Ramos (cell line): Measurements from ENCODE around the gene CD96.
"Not testable (repeated sequence)": the region's sequence is repeated elsewhere in the genome, so short reads cannot be mapped to it uniquely, and the experiment has no call there.

Experiments
- in situ Hi-C: fragments of 300-500 bp; cut with MboI; formaldehyde crosslinking; loops from one replicate; pipeline ENCODE4 v1.14.3; 2022; ENCODE audit warnings: low sequenced_read_pairs; ENCODE audit not compliant: unreplicated experiment

CD96 gene

DNA sequence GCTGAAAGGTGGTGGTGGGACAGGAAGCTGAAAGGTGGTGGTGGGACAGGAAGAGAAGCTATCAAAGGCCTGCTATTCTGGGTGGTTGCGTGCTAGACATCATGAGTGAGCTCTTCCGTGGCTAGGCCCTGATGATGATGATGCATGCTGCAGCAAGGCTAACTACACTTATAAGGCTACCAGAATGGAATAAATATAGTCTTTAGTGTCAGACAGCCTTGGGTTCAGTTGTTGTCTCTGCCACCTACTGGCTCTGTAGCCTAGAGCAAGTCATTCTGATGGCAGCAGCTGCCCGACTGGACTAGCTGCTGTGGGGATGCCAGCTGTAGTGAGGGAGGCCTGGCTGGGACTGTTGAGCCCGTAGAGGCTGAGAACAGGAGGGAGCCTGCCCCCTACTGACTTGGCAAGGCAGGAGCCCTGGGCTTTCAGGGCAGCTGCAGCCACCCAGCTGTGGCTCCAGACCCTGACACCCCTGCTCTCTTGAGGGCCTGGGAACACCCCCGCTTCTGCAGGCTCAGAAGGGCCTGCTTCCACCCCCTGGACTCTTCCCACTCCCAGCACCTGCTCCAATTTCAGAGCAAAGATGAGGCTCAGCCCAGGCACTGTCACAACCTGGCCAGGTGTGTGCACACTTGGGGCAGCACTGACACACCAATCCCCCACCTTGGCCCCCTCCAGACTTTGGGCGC lies 74.6 kb downstream of the CD96 start:
- in situ Hi-C loops, result no loop called here

DNA sequence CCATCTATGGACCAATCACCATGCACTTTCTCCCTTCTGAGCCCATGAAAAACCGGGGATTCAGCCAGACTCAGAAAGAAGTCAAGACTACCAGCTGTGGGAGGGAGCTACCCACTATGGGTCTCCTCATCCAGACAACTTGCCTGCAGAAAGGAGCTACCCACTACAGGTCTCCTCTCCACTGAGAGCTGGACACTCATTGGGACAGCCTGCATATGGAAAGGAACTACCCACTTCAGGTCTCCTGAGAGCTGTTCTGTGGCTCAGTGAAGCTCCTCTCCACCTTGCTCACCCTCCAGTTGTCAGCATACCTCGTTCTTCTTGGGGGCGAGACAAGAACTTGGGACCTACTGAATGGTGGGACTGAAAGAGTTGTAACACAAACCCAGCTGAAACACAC lies 75.4 kb downstream of the CD96 start:
- in situ Hi-C loops, result no loop called here

DNA sequence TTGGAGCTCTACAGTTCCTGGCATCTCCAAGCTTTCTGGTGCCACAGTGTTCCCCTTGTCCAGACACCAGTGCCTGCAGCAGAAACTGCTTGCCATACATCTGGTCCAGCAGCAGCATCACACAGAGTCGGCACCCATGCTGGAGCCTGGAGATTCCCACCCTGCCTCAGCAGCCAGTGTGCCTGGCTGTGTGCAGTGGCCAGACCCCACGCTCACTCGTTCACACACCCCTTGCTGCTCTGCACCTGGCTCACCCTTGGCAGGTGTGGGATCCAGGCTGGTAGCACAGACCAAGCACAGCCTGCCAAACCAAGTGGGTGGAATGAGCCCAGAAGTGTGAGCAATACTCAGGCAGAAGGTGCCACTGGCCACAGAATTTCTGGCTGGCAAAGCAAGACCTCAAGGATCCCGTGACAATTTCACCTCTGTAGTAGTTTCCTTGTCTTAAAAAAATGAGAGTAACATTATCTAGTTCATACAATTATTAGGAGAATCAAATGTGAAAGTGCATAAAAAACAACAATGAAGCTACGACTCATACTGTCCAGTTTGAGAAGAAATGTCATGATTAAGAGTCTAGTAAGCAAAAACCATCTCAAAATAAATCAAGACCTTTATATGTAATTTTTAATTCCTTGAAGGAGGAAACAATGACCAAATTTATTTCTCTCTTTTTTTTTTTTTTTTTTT lies 76.1 kb downstream of the CD96 start:
- in situ Hi-C loops, result no loop called here

DNA sequence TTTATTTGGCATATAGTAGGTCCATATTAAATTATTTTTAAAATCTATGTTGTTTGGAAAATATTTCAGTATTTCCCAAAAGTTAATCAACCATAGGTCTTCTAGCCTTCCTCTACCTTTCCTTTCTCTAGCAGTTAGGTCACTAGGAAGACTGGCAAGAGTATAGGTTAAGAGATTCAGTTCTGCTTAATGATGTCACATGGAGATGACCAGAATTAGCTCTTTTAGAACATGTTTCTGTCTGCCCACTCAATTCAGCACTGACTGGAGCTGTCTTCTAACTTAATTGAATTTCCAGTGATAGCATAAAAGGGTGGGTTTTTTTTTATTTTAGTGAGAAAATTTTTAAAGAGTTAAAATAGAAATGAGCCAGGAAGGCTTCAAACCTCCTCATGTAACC lies 76.9 kb downstream of the CD96 start:
- in situ Hi-C loops, result no loop called here

DNA sequence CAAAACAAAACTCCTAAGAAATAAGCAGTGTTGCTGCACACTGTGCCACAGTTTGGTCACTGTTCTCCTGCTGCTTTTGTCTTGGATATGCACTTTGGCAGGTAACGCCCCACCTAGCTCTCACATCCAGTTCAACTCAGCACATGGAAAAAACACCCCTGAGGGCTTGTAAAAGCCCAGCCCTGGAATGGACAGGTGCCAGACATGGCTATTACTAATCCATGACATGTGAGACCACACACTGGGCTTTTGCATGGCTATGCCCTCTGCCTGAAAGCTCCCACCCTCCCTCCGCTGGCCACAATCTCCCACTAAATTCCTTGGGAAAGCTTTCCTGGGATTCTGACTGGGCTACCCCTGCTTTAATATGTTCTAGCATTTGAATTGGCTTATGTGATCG lies 77.8 kb downstream of the CD96 start:
- in situ Hi-C loops, result no loop called here

DNA sequence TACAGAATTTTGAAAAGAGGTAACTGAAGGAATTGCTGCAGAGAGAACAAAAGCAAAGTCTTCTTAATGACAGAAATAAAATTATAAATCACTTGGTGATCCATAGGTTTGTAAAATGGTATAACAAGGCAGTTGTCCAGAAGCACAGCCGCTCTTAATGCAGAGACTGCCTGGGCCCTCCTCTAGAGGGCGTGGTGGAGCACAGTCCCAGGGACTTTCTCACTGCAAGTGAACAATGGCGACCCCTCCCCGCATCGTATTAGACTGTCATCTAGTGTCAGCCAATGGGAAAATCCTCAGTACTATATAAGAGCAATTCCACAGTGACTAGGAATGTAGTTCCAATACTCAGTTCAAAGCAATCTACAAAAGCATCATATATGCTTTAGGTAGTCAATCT lies 79.5 kb downstream of the CD96 start:
- in situ Hi-C loops, result no loop called here

DNA sequence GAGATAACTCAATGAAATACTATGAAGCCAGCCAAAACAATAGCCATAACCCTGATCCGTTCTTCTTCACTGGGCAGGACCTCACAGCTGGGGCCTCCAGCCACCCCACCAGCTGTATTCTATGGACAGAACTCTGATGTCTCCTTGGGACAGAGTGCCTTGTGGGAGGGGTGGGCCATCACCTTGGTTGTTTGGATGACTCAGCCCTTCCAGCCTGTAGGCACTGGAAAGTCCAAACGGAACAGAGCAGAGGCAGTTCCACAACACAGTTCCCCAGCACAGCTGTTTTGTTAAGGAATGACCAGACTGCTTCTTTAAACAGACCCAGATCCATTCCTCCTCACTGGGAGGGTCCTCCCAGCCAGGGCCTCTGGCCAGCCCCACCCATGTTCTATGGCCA lies 85.1 kb downstream of the CD96 start:
- in situ Hi-C loops, result no loop called here

DNA sequence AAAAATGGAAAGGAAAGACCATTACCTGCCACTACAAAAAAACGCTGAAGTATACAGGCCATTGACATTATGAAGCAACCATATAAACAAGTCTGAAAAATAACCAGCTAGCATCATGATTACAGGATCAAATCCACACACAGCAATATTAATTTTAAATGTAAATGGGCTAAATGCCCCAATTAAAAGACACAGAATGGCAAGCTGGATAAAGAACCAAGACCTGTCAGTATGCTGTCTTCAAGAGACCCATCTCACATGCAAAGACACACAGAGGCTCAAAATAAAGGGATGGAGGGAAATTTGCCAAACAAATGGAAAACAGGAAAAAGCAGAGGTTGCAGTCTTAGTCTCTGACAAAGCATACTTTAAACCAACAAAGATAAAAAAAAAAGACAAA lies 87.0 kb downstream of the CD96 start:
- in situ Hi-C loops, result not testable (repeated sequence)

DNA sequence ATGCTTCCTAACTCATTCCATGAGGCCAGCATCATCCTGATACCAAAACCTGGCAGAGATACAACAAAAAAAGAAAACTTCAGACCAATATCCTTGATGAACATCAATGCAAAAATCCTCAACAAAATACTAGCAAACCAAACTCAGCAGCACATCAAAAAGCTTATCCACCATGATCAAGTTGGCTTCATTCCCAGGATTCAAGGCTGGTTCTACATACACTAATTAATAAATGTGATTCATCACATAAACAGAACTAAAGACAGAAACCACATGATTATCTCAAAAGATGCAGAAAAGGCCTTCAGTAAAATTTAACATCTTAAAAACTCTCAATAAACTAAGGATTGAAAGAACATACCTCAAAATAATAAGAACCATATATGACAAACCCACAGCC lies 88.6 kb downstream of the CD96 start:
- in situ Hi-C loops, result not testable (repeated sequence)

DNA sequence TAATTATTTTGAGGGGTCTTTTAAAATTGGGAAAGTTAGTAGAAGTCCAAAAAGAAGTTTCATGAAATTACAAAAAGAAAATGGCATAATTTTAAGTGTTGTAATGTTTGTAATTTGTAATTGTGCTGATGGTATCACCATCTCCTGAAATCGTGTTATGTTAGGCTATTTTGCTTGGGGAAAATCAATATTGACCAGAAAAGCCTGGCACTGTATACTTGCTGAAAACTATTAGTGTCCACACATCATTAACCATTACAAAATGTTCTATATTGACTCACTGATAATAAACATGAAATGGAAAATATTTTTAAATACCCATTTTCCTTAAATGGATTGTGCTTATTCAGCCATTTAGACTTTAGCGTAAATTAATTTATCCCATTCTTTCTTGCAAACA lies 93.4 kb downstream of the CD96 start:
- in situ Hi-C loops, result no loop called here

DNA sequence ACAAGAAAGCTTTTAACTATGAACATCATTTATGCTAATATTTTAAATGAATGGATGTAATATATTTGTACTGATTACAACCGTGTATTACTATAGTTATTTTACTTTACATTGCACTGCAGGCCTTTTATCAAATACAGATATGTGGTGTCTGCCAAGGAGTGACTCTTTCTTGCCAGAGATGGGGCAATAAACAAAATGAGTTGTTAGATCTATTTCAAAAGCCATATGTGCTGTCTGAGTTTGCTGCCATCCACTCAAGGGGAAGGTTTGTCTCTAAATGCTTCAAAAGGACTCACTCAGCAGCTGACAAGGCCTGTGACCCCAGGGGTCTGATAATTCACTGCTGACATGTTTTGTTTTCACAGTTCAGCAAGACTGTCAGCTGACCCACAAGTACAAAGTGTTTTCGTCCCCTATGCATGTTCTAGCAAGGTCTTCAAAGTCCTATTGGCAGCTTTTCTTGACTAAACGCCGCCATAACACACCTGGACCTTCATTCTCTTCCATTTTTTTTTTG lies 94.4 kb downstream of the CD96 start:
- in situ Hi-C loops, result no loop called here

DNA sequence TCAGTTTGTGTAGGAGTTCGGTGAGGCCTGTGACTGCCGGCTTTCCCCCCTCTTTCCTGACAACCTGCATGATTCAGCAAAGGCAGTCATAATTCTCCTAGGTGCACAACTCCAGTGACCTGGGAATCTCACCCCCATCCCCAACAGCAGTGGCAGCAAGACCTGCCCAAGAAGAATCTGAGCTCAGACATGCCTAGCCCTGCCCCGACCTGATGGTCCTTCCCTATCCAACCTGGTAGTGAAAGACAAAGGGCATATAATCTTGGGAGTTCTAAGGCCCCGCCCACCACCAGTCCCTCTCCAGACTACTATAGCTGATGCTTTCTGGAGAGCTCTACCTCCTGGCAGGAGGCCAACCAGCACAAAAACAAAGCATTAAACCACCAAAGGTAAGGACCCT lies 97.3 kb downstream of the CD96 start:
- in situ Hi-C loops, result no loop called here

DNA sequence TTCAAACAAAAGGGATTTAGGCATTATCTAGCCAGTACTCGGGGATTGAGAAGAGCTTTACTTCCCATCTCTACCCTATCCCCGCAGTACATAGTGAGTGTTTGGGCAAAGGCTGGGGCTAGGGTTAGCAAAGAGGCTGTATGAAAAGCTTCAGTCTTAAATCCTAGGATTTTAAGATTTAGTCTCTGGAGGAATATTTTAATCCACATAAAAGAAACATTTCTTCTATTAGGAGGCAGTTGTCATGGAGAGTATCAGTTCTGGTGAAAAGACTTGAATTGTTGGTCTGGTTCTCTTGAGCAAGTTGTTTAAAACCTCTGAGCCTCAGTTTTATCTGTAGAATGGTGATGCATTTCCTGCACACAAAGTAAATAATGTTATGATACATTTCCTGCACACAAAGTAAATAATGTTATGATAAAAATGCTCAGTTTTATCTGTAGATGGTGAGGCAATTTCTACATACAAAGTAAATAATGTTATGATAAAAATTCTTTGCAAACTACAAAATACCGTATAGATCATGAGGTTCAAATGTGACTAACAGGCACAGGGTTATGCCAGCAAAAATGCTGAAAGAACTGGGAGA lies 107.1 kb downstream of the CD96 start:
- in situ Hi-C loops, result no loop called here

DNA sequence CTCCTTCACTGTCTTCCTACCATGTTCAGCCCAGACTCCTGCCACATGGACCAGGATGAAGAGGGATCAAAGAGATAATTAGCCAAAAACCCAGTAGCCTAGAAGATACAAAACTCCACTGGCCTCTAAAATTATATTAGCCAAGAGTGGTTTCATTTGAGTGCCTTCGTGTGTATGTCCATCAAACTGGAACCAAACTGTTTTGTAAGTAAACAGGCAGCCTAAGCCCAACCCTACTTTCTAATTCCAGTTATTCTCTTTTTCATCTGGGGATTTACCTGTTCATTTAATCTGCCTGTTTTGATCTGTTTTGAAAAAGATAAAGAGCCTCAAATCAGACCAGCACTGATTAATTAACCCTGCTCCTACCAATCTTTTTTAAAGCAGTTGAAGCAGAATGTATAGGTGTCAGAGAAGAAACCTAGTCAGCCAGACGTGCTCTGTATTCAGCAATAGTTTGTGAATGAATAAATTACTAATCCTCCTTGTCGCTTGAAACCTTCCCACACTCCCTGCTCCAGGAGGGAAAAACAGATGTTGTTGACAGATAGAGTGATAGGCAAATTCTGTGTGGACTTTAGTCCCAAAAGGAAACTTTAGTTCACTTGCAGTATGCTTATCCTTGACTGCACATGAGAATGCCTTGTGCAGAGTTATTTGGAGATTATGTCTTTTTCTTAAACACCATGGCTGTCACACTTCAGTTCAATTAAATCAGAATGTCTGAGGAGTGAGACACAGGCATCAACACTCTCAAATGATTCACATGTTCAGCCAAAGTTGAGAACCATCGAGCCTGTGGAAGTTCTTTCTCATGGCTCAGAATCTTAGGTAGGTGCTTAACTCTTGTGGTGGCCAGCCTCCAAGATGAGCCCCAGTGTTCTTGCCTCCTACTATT lies 108.6 kb downstream of the CD96 start:
- in situ Hi-C loops, result no loop called here

DNA sequence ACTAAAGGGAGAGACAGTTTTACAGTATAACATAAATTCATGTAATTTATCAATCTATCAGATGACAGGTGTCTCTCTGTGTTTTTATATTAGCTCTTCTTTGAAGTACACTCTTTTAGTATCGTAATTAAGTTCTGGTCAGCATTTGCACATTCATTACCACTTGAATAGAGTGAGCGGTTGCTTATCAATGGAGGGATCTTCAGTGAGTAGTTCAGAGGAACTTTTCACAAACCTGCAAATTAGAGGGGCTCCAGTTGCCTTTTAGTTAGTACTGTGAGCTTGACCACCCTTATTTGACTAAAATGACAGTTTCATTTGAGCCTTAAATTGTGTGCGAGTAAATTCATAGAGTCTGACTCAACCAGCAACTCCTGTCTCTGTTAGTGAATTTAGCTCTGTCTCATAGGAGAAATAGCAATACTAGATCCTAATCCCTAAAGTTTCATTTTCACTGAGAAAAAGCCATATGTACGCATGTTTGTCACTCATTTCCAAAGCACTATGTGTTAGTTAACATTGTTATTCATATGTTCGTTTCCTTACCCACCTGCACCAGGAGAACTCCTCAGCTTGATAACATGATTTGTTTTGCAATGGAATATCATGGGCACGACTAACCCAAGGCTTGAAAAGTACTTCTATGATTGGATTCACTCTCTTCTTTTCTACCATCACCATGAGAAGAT lies 110.6 kb downstream of the CD96 start:
- in situ Hi-C loops, result no loop called here

DNA sequence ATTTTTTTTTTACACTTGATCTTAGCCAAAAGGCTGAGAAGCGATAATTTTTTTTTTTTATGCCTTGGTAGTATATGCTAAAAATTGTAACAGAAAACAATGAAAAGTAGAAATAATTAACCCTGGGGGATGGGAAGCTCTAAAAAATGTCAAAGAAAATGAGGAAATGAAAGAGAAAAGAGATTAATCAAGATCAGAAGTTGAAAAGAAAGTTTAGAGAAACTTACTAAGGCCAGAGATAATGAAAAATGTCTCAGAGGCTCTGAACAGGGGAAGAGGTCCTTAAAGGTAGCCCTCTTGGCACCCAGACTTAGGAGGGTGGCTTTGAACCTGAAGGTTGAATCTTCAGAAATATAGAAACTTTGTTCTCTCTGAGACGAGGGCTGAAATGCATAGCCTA lies 111.8 kb downstream of the CD96 start:
- in situ Hi-C loops, result no loop called here

DNA sequence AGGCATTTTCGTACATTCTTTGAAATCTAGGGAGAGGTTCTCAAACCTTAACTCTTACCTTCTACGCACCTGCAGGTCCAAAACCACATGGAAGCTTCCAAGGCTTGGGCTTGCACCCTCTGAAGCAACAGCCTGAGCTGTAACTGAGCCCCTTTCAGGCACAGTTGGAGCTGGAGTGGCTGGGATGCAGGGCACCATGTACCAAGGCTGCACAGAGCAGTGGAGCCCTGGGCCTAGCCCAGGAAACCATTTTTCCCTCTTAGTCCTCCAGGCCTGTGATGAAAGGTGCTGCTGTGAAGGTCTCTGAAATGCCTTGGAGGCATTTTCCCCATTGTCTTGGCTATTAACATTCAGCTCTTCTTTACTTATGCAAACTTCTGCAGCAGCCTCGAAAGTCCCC lies 120.0 kb downstream of the CD96 start:
- in situ Hi-C loops, result no loop called here

DNA sequence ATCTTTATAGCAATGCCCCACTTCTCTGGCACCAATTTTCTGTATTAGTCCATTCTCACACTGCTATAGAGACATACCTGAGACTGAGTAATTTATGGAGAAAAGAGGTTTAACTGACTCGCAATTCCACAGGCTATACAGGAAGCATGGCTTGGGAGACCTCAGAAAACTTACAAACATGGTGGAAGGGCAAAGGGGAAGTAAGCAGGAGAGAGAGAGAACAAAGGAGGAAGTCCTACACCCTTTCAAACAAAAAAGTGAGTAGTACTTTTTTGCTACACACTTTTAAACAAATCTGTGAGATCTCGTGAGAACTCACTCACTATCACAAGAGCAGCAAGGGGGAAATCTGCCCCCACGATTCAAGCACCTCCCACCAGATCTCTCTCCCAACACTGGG lies 120.9 kb downstream of the CD96 start:
- in situ Hi-C loops, result no loop called here

DNA sequence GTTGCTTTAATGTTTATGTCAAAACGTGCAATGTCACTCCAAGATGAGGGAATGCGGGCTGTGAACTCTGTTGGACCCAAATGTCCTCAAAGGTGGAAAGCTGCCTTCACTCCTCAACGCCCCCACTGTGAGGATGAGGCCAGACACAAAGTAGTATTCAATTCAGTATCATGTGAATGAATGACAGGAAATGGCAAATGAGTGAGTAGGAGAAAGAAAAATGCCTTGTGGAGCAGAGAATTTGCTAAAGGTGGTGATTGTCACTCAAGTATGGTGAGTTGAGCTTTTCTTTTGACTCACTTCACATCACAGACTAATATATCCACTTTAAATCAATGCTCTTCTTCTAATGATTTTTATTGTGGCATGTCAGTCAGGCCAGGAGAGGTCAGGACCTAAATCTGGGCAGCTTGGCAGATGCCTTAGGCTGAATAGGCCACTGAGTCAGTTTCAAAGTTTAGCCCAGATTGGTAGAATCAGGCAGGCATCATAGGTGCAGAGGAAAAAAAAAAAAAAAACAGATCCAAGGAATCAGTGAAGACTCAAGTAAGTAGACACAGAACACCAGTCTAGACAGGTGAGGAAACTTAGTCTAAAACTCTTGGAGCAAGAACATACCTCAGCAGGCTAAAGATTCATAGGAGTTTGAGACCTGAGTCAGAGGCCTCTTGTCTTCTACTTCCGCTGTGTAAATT lies 124.2 kb downstream of the CD96 start:
- in situ Hi-C loops, result no loop called here

DNA sequence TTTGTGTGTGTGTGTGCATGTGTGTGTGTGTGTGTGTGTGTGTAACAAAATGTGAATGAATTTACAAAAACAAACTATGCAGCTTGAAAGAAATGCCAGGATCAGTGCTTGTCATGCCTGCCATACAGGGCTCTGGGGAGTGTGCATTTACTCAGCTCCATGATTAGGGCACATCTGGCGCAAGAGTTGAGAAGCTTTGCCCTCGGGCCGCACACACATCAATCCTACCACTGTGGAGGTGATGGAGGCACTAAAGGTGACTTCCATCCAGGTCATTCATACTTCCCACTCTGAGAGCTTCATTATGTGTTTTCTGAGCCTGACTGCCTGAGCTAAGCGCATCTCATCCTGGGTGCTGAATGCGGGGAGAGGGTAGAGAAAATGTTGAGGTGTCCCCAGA lies 125.2 kb downstream of the CD96 start:
- in situ Hi-C loops, result no loop called here
